ENCODE measurements around the gene CYP2C8. TPM values are rescaled to one million over a fixed set of nuclear protein-coding genes. Genes with fewer than 3 reads are reported as not detected.

The CYP2C8 gene
- total RNA-seq, 1 donor from 2014 or later: 1,524 TPM

Other genes starting within 250 kb of the CYP2C8 start
- 1,611 TPM for gene CYP2C9, start 130.8 kb downstream of the CYP2C8 start, total RNA-seq
- not detected for gene ACSM6, start 124.7 kb upstream of the CYP2C8 start, total RNA-seq
- gene PDLIM1, start 221.5 kb upstream of the CYP2C8 start, total RNA-seq: 67.1 TPM

Data from left lobe of liver (tissue), 1 donor.